GM10266 (cell line): ENCODE results near the gene MAP3K20.

Source experiments
- DNase-seq: peaks from one replicate; pipeline ENCODE4 v3.0.0; 2012; ENCODE audit errors: extremely low spot score
- TF ChIP-seq, protein P1 (sequence below): IDR thresholded peaks from 2 replicates; pipeline ENCODE4 v1.5.1; 2012; ENCODE audit warnings: mild to moderate bottlenecking, low read depth; ENCODE audit not compliant: control insufficient read depth, insufficient read depth; ENCODE audit errors: missing control alignments

MAP3K20 gene

DNA sequence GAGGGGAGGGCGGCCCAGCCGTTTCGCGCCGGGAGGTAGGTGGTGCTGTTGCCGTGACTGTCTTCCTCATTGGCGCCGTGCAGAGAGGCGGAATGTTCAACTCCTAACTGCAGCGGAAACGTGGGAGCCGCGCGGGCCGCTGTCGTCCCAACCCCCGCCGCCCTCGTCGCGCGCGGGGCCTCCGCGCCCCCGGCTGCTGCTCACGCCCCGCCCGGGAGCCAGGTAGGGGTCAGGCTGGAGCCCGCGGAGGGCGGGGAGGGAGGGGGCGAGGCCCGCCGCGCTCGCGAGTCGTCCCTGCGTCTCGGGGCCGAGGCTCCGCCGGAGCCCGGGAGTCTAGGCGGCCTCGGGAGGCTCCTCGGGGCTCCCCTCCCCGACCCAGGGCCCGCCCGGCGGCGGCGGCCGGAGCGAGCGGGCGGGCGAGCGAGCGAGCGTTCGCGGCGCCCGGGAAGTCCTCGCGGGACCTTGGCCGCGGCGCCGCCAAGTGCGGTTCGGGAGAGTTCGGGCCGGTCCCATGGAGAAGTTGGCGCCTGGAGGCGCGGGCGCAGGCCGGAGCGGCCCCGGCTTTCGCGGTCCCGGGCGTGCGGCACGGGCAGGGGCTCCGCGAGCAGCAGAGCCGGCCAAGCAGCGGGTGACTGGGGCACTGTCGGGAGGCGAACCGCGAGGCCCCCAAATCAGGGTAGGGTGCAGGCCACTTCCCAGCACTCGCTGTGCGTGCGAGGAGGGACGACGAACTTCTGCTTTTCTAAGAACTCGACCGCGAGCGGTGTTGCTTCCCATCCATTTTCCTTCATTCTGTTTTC is at the start of gene MAP3K20:
Gene MAP3K20, plus strand, starts transcription at position 66 of the 800 bp plus-strand sequence. CDS start 15,186 bp downstream, outside the sequence.
- TF ChIP-seq, protein P1, sequence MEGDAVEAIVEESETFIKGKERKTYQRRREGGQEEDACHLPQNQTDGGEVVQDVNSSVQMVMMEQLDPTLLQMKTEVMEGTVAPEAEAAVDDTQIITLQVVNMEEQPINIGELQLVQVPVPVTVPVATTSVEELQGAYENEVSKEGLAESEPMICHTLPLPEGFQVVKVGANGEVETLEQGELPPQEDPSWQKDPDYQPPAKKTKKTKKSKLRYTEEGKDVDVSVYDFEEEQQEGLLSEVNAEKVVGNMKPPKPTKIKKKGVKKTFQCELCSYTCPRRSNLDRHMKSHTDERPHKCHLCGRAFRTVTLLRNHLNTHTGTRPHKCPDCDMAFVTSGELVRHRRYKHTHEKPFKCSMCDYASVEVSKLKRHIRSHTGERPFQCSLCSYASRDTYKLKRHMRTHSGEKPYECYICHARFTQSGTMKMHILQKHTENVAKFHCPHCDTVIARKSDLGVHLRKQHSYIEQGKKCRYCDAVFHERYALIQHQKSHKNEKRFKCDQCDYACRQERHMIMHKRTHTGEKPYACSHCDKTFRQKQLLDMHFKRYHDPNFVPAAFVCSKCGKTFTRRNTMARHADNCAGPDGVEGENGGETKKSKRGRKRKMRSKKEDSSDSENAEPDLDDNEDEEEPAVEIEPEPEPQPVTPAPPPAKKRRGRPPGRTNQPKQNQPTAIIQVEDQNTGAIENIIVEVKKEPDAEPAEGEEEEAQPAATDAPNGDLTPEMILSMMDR, result peak; percentile 71
- DNase-seq, result peak; percentile 77

DNA sequence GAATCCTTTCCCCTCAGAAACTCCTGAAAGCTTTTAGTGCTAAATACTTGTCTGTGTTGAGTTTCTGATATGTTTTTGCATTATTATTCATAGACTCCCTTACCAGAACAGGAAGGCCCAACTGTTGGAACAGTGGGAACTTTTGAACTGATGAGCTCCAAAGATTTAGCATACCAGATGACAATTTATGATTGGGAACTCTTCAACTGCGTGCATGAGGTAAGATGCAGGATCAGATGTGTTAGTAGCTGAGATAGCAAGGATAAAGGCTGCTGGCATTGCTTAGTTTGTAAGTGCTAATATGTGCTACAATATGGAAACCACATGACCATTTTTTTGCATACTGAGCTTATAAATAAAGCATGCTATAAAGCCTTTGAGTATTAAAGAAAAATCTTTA is 49.2 kb upstream of the MAP3K20 start:
- no peak for DNase-seq
- TF ChIP-seq, protein P1, result no peak

DNA sequence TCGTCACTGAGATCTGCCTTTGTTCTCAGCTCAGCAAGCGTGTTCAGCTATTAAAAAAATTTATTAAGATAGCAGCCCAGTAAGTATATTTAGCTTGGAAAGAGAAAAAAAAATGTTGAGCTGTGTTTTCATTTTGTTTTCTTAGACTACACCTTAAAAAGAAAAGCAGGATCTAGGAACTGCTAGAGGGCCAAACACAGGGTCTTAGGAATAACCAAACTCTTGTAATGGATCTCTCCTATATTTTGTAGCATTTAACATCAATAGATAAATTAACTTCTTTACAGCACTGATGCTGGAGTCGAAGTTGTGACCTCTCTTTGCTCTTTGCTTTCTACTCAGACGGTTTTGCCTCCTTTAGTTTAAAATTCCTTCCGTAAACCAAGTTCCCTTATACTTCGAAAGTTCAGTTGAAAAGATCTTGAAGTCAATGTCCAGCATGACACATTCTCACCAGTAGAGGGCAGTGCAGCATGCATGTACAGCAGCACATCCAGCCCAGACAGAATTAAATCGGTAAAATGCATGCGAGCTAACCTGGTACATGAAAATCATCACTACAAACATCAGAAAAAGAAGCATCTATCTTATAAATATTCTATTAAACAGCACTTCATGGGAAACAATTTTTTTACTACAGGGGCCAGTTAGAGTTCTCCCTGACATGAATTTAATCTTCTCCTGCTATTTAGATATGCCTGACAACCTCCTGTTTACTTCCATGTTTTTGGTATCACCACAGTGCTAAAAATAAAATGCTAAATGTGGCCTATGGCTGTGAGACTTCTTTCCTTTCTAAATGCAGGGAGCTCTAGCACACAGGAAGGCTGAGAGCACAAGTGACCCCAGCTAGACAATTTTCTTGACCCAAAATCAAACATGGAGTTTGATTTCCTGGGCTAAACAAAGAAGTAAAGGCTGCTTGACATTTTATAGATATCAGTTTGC is 48.2 kb upstream of the MAP3K20 start:
- TF ChIP-seq, protein P1, result peak; percentile 95
- DNase-seq, result peak; percentile 65

DNA sequence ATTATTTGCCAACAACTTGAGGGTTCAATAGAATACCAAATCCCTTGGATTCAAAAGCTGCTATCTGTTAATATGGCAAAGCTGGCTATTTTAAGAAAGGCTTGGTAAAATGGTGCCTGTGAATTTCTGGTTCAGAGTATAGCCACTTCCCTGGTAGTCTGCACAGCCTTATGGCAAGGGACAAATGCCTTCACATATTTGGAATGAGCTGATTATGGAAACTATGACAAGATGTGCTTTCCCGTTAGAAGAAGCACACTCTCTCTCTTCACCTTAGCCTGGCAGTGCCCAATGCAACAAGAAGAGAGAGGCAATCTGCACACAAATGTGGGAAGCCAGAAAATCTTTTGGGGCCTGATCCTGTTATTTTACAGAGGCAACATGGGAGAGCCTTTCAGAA is 47.5 kb upstream of the MAP3K20 start:
- DNase-seq, result no peak
- TF ChIP-seq, protein P1, result no peak

DNA sequence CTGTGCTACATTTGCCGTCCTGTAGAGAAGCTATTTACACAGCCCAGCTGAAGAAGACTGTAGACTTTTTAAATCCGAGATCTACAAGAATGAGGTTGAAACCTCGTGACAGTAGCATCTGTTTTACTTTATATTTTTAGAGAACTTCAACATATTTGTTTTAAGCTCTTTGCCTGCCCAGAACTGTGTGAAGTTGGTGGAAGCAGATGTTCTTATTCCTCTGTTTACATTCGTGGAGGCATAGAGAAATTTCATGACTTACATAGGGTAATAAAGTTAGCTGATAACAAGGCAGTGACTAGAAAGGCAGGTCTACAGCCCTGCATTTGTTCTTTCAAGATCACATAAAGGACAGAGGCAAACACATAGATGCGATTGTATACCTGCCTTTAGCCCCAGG is 47.0 kb upstream of the MAP3K20 start:
- TF ChIP-seq, protein P1, result no peak
- DNase-seq, result no peak

DNA sequence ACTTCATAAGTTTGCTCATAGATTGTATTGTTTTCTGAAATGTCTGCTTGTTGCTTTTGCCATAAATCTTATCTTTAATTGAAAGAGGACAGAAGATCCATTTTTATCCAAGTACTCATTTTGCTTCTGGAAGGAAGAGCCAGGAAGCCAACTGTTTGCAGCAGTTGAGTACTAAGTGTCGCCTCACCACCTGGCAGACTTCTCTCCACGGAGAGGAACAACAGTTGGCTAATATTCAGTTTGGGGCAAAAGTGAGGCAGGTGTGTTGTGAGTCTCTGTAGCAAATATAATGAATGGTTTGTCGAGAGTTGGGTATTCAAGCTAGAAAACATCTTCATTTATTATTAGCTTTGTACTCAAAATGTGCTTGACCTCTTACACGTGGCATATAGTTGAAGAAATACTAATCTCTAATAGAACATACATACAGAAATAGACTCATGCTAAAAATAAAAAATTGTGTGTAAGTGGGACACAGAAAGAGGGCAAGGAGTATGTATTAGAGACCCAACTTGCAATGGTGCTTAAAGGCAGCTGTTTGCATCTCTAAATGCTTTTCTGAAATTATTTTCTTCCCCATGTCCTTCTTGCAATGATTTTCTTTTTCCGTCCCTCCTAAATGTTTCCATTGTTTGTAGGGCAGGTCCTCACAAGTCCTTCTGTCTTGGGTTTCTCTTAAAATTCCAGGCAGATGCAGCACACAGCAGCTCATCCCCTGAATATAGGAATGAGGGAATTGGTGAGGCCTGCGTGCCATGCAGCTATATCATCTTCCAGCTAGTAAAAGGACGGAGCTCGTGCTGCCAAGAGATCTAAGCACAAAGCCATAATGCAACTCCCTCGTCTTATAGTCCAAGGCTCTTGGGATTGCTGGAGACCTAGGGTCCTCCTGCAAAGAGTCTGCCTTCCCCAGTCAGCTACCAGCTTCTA is 44.8 kb upstream of the MAP3K20 start:
- TF ChIP-seq, protein P1, result no peak
- no peak for DNase-seq
